ENCODE data around the gene RHO.

Gene RHO

GRCh38 chr3:129502641-129503408, 25.6 kb upstream of the RHO start:
- H3K4me1 ChIP-seq (ENCODE audit: insufficient read depth, low read length), result no peaks in the 10 kb centered on the region
- H3K36me3 ChIP-seq (ENCODE audit: insufficient read depth, low read length), result peaks cover 65% of the 10 kb centered on the region
- no peaks in the 10 kb centered on the region for H3K79me2 ChIP-seq (ENCODE audit: insufficient read depth, low read length)
- H3K9ac ChIP-seq (ENCODE audit: low read depth, low read length), result no peak overlapping the region
- no peak overlapping the region for H3K4me2 ChIP-seq (ENCODE audit: insufficient read depth, low read length)
- no peaks in the 10 kb centered on the region for H3K9me3 ChIP-seq (ENCODE audit: insufficient read depth, low read length, severe bottlenecking)
- no peaks in the 10 kb centered on the region for H4K20me1 ChIP-seq (ENCODE audit: insufficient read depth, low read length)
- ATAC-seq (ENCODE audit: insufficient read depth, low read depth), result no peak
- H2AFZ ChIP-seq (ENCODE audit: low read depth, low read length), result no peak overlapping the region
- H3K27me3 ChIP-seq (ENCODE audit: insufficient read depth, low read length, poor library complexity), result no peaks in the 10 kb centered on the region
- no peak for DNase-seq
- TF ChIP-seq CTCF (IDR thresholded peaks at IDR 0.05; ENCODE audit: borderline replicate concordance, extremely low read depth, low read length, poor library complexity, severe bottlenecking), result no peak
- TF ChIP-seq EZH2 (IDR thresholded peaks at IDR 0.05; ENCODE audit: borderline replicate concordance, low read depth, low read length, severe bottlenecking), result no peak
- no peak overlapping the region for H3K4me3 ChIP-seq (ENCODE audit: low read depth in 1 of 2, low read length in 2 of 2)
- no peak overlapping the region for H3K27ac ChIP-seq (ENCODE audit: low read length)

GRCh38 chr3:129503471-129504291, 24.8 kb upstream of the RHO start:
- Histone ChIP-seq H3K27ac (ENCODE audit: low read length) (no peak overlapping the region), H3K36me3 (ENCODE audit: insufficient read depth, low read length) (peaks cover 65% of the 10 kb centered on the region), H3K9me3 (ENCODE audit: insufficient read depth, low read length, severe bottlenecking) (no peaks in the 10 kb centered on the region), H3K9ac (ENCODE audit: low read depth, low read length) (no peak overlapping the region), H2AFZ (ENCODE audit: low read depth, low read length) (no peak overlapping the region), H3K4me2 (ENCODE audit: insufficient read depth, low read length) (no peak overlapping the region), H4K20me1 (ENCODE audit: insufficient read depth, low read length) (no peaks in the 10 kb centered on the region), H3K4me1 (ENCODE audit: insufficient read depth, low read length) (no peaks in the 10 kb centered on the region), H3K27me3 (ENCODE audit: insufficient read depth, low read length, poor library complexity) (no peaks in the 10 kb centered on the region), H3K79me2 (ENCODE audit: insufficient read depth, low read length) (no peaks in the 10 kb centered on the region), H3K4me3 (ENCODE audit: low read depth in 1 of 2, low read length in 2 of 2) (no peak overlapping the region)
- TF ChIP-seq CTCF (IDR thresholded peaks at IDR 0.05; ENCODE audit: borderline replicate concordance, extremely low read depth, low read length, poor library complexity, severe bottlenecking), result no peak
- TF ChIP-seq EZH2 (IDR thresholded peaks at IDR 0.05; ENCODE audit: borderline replicate concordance, low read depth, low read length, severe bottlenecking), result no peak
- DNase-seq (no peak), ATAC-seq (ENCODE audit: insufficient read depth, low read depth) (no peak)

- Histone ChIP-seq H3K27me3 (ENCODE audit: insufficient read depth, low read length, poor library complexity) (no peaks in the 10 kb centered on the region), H3K36me3 (ENCODE audit: insufficient read depth, low read length) (peaks cover 65% of the 10 kb centered on the region), H3K4me3 (ENCODE audit: low read depth in 1 of 2, low read length in 2 of 2) (no peak overlapping the region), H3K4me1 (ENCODE audit: insufficient read depth, low read length) (no peaks in the 10 kb centered on the region), H4K20me1 (ENCODE audit: insufficient read depth, low read length) (no peaks in the 10 kb centered on the region), H3K27ac (ENCODE audit: low read length) (no peak overlapping the region), H3K9ac (ENCODE audit: low read depth, low read length) (no peak overlapping the region), H3K9me3 (ENCODE audit: insufficient read depth, low read length, severe bottlenecking) (no peaks in the 10 kb centered on the region), H2AFZ (ENCODE audit: low read depth, low read length) (no peak overlapping the region), H3K4me2 (ENCODE audit: insufficient read depth, low read length) (no peak overlapping the region), H3K79me2 (ENCODE audit: insufficient read depth, low read length) (no peaks in the 10 kb centered on the region)
- no peak for TF ChIP-seq EZH2 (IDR thresholded peaks at IDR 0.05; ENCODE audit: borderline replicate concordance, low read depth, low read length, severe bottlenecking)
- no peak for TF ChIP-seq CTCF (IDR thresholded peaks at IDR 0.05; ENCODE audit: borderline replicate concordance, extremely low read depth, low read length, poor library complexity, severe bottlenecking)
- DNase-seq (no peak), ATAC-seq (ENCODE audit: insufficient read depth, low read depth) (no peak)
Measured at GRCh38 chr3:129504471-129505100, 23.9 kb upstream of the RHO start.
